GM12878 (cell line): ENCODE results near the gene SERTAD2. TPM values are rescaled to one million over a fixed set of nuclear protein-coding genes. Genes with fewer than 3 reads are reported as not detected.

Experiments
- ATF2 ChIP-seq: IDR thresholded peaks from 2 replicates; pipeline ENCODE4 v1.6.1; 2012; ENCODE audit warnings: low read length, inconsistent platforms
- ATF7 ChIP-seq: fragments of 450-650 bp; IDR thresholded peaks from 2 replicates; pipeline ENCODE4 v1.6.1; 2016; ENCODE audit warnings: low read depth, mild to moderate bottlenecking
- CTCF ChIP-seq, 3 experiments: IDR thresholded peaks in 2 of 3; conservative IDR thresholded peaks in 1 of 3; 2 replicates each; pipeline ENCODE4 v1.5.1; 2011; ENCODE audit warnings: low read depth in 3 of 3, low read length in 3 of 3, mild to moderate bottlenecking in 3 of 3, control low read depth in 2 of 3, moderate library complexity in 2 of 3, inconsistent platforms in 1 of 3, mixed read lengths in 1 of 3; ENCODE audit not compliant: control insufficient read depth in 2 of 3, insufficient read depth in 1 of 3; ENCODE audit errors: extremely low read depth in 1 of 3
- ETV6 ChIP-seq, 2 experiments: fragments of 450-650 bp in 1 of 2; IDR thresholded peaks in 1 of 2; conservative IDR thresholded peaks in 1 of 2; 2 replicates each; pipeline ENCODE4 v1.6.1; 2014; ENCODE audit warnings: antibody characterized with exemption in 1 of 2, borderline replicate concordance in 1 of 2, low read depth in 1 of 2, mild to moderate bottlenecking in 1 of 2, moderate library complexity in 1 of 2
- GABPA ChIP-seq: IDR thresholded peaks from 2 replicates; pipeline ENCODE4 v1.6.1; 2014; ENCODE audit warnings: antibody characterized with exemption, low read depth, mild to moderate bottlenecking, inconsistent platforms
- HDGF ChIP-seq: fragments of 450-650 bp; IDR thresholded peaks from 2 replicates; pipeline ENCODE4 v1.6.1; 2016; ENCODE audit warnings: antibody characterized with exemption
- IRF5 ChIP-seq: fragments of 450-650 bp; IDR thresholded peaks from 2 replicates; pipeline ENCODE4 v1.6.1; 2017; ENCODE audit warnings: borderline replicate concordance
- NR2F1 ChIP-seq: fragments of 450-650 bp; conservative IDR thresholded peaks from 2 replicates; pipeline ENCODE4 v1.6.1; 2017; ENCODE audit warnings: mild to moderate bottlenecking
- PKNOX1 ChIP-seq: fragments of 450-650 bp; IDR thresholded peaks from 2 replicates; pipeline ENCODE4 v1.6.1; 2016; ENCODE audit warnings: mild to moderate bottlenecking
- RAD51 ChIP-seq: fragments of 450-650 bp; IDR thresholded peaks from 2 replicates; pipeline ENCODE4 v1.6.1; 2016; ENCODE audit warnings: moderate library complexity, mild to moderate bottlenecking, inconsistent platforms
- RUNX3 ChIP-seq: IDR thresholded peaks from 2 replicates; pipeline ENCODE4 v1.6.1; 2012; ENCODE audit warnings: low read length, inconsistent platforms
- SIN3A ChIP-seq: IDR thresholded peaks from 2 replicates; pipeline ENCODE4 v1.6.1; 2012; ENCODE audit warnings: low read depth, low read length, improper control_type of control experiment
- SKIL ChIP-seq: fragments of 450-650 bp; IDR thresholded peaks from 2 replicates; pipeline ENCODE4 v1.6.1; 2017; ENCODE audit warnings: mild to moderate bottlenecking, low read depth, inconsistent platforms; ENCODE audit not compliant: poor library complexity, severe bottlenecking
- SRF ChIP-seq, 2 experiments: IDR thresholded peaks; 2 replicates each; pipeline ENCODE4 v1.6.1; 2011; ENCODE audit warnings: low read depth in 2 of 2, low read length in 2 of 2, mild to moderate bottlenecking in 1 of 2, moderate library complexity in 1 of 2
- TBL1XR1 ChIP-seq: IDR thresholded peaks from 2 replicates; pipeline ENCODE4 v1.6.1; 2012; ENCODE audit warnings: low read depth, low read length, improper control_type of control experiment
- ZNF217 ChIP-seq: fragments of 450-650 bp; IDR thresholded peaks from 2 replicates; pipeline ENCODE4 v1.6.1; 2017; ENCODE audit warnings: antibody characterized with exemption, mild to moderate bottlenecking
- ZNF687 ChIP-seq: fragments of 450-650 bp; IDR thresholded peaks from 2 replicates; pipeline ENCODE4 v1.6.1; 2017; ENCODE audit warnings: mild to moderate bottlenecking, moderate library complexity
- polyA plus RNA-seq, 11 experiments: library from polyadenylated mRNA; depleted of rRNA in 4 of 11; unstranded in 6 of 11; stranded (reverse) in 5 of 11; fragments of >200 nt; fragmentation: Nextera tagmentation in 4 of 11; fragmentation: Illumina TruSeq in 1 of 11; extraction: Ambion mirVana in 4 of 11; extraction: Trizol in 1 of 11; gene quantifications; 1 replicate in 1 of 11; 2 replicates in 10 of 11; pipeline versions ENCODE4 v1.2.1 to v1.2.3, GENCODE V29; 2011 to 2016; ENCODE audit warnings: inconsistent platforms in 2 of 11, missing spikeins in 2 of 11, low read depth in 1 of 11
- total RNA-seq, 4 experiments: library from RNA; depleted of rRNA in 3 of 4; stranded (reverse); fragments of >200 nt in 3 of 4; fragmentation: Illumina TruSeq in 1 of 4; extraction: Trizol in 1 of 4; gene quantifications; 2 replicates each; pipeline versions ENCODE4 v1.2.1 to v1.2.3, GENCODE V29; 2013 to 2021

SERTAD2 gene
- total and polyA plus RNA-seq, 10 of the 15 experiments (the other 5 are each of a cell fraction or from before 2014, with no cell fraction given): 7.9 to 28.7 (median 20.1) TPM

GRCh38 chr2:64637000-64637635, 16.6 kb downstream of the SERTAD2 start (continued):
- TF ChIP-seq PKNOX1: no peak
- TF ChIP-seq ETV6 (conservative IDR thresholded peaks at IDR 0.05 in 1 of 2, IDR thresholded peaks at IDR 0.05 in 1 of 2; ENCODE audit: borderline replicate concordance in 1 of 2, low read depth in 1 of 2): no peak
- TF ChIP-seq RUNX3: peak; percentile 86
- no peak for TF ChIP-seq ZNF687
- no peak for TF ChIP-seq RAD51
- no peak for TF ChIP-seq GABPA
- no peak for TF ChIP-seq SRF (IDR thresholded peaks at IDR 0.05; ENCODE audit: low read depth in 2 of 2, low read length in 2 of 2)
- TF ChIP-seq IRF5: no peak
- TF ChIP-seq TBL1XR1: peak; percentile 34; the same call in 1 of the 2 replicates
- TF ChIP-seq ZNF217: no peak
- no peak for TF ChIP-seq SKIL
- TF ChIP-seq NR2F1: no peak
- TF ChIP-seq CTCF (IDR thresholded peaks at IDR 0.05 in 2 of 3, conservative IDR thresholded peaks at IDR 0.05 in 1 of 3; ENCODE audit: control insufficient read depth in 2 of 3, extremely low read depth in 1 of 3, insufficient read depth in 1 of 3, low read depth in 3 of 3, low read length in 3 of 3): no peak
- TF ChIP-seq HDGF: no peak
- TF ChIP-seq SIN3A: no peak
- no peak for TF ChIP-seq ATF2
- no peak for TF ChIP-seq ATF7
